Ureter (tissue), 1 donor: ENCODE data around the gene FCHSD1. TPM values are rescaled to one million over a fixed set of nuclear protein-coding genes. Genes with fewer than 3 reads are reported as not detected.

Source experiments
- DNase-seq: peaks from one replicate; pipeline ENCODE4 v3.0.0-alpha.2; 2020; ENCODE audit warnings: low spot score
- total RNA-seq: library from RNA; stranded (reverse); gene quantifications from one replicate; pipeline ENCODE4 v1.2.4, GENCODE V29; 2023
- donor health status: DM: yes; HTN: yes; CAD: no.

FCHSD1 gene
- total RNA-seq, 1 donor from 2014 or later, result 33.5 TPM

- DNase-seq, result no peak
Measured at GRCh38 chr5:141641634-141642267, 9.5 kb downstream of the FCHSD1 start.

- no peak for DNase-seq
Measured at GRCh38 chr5:141640698-141641097, 10.5 kb downstream of the FCHSD1 start.

GRCh38 chr5:141640051-141640415 is 11.2 kb downstream of the FCHSD1 start:
- DNase-seq, result no peak

- no peak for DNase-seq
Measured at GRCh38 chr5:141639357-141640050, 11.7 kb downstream of the FCHSD1 start.

- no peak for DNase-seq
Measured at GRCh38 chr5:141638771-141639170, 12.4 kb downstream of the FCHSD1 start.

- DNase-seq, result peak; percentile 69
Measured at GRCh38 chr5:141637767-141638419, 13.3 kb downstream of the FCHSD1 start.

- DNase-seq, result peak; percentile 44
Measured at GRCh38 chr5:141637123-141637766, 14.0 kb downstream of the FCHSD1 start.

- peak; percentile 97 for DNase-seq
Measured at GRCh38 chr5:141636413-141637122, 14.7 kb downstream of the FCHSD1 start, which contains the start of the genes HDAC3 and RELL2. Gene HDAC3, minus strand, starts transcription at chr5:141636849. Its CDS starts 59 bp downstream, at chr5:141636790. Gene RELL2, plus strand, starts transcription at chr5:141636997. Its CDS starts 1,229 bp downstream, at chr5:141638226.

GRCh38 chr5:141636106-141636412 is 15.2 kb downstream of the FCHSD1 start:
- DNase-seq, result no peak

GRCh38 chr5:141635646-141636045 is 15.6 kb downstream of the FCHSD1 start:
- DNase-seq, result no peak

GRCh38 chr5:141634720-141635119 is 16.5 kb downstream of the FCHSD1 start:
- DNase-seq, result no peak

- no peak for DNase-seq
Measured at GRCh38 chr5:141633871-141634561, 17.2 kb downstream of the FCHSD1 start.

GRCh38 chr5:141632650-141633049 is 18.6 kb downstream of the FCHSD1 start:
- no peak for DNase-seq

- no peak for DNase-seq
Measured at GRCh38 chr5:141630570-141631140, 20.6 kb downstream of the FCHSD1 start.

GRCh38 chr5:141628175-141628788 is 22.9 kb downstream of the FCHSD1 start:
- DNase-seq, result no peak

- DNase-seq, result no peak
Measured at GRCh38 chr5:141623611-141624010, 27.6 kb downstream of the FCHSD1 start.

GRCh38 chr5:141623186-141623585 is 28.0 kb downstream of the FCHSD1 start:
- no peak for DNase-seq

- DNase-seq, result peak; percentile 97
Measured at GRCh38 chr5:141618804-141619554, 32.2 kb downstream of the FCHSD1 start, which contains the start of gene DIAPH1. Gene DIAPH1, minus strand, starts transcription at chr5:141619000. Its CDS starts 86 bp downstream, at chr5:141618914.

GRCh38 chr5:141618030-141618803 is 33.0 kb downstream of the FCHSD1 start:
- peak; percentile 66 for DNase-seq
